HepG2 (cell line): ENCODE measurements around the gene FLVCR1. TPM values are rescaled to one million over a fixed set of nuclear protein-coding genes. Genes with fewer than 3 reads are reported as not detected.
A peak's percentile ranks its signal among the peaks of the same experiment; 100 is the strongest.

Experiments
- AGO1 ChIP-seq: fragments of 200-400 bp; formaldehyde crosslinking; IDR thresholded peaks from 2 replicates; pipeline ENCODE4 v1.6.1; 2017; ENCODE audit warnings: mild to moderate bottlenecking, low read depth, low read length, moderate library complexity; ENCODE audit not compliant: poor library complexity, severe bottlenecking
- ETV6 ChIP-seq: sonication (generic); formaldehyde crosslinking; conservative IDR thresholded peaks from 2 replicates; pipeline ENCODE4 v1.4.0; 2020; ENCODE audit warnings: missing genetic modification reagents
- GLI4 ChIP-seq: sonication (generic); formaldehyde crosslinking; IDR thresholded peaks from 2 replicates; pipeline ENCODE4 v1.5.1; 2020; ENCODE audit warnings: missing genetic modification reagents, mild to moderate bottlenecking, moderate library complexity, borderline replicate concordance
- JUN ChIP-seq: sonication (generic); formaldehyde crosslinking; IDR thresholded peaks from 2 replicates; pipeline ENCODE4 v1.4.0; 2020; ENCODE audit warnings: mild to moderate bottlenecking, missing genetic modification reagents
- KAT7 ChIP-seq: IDR thresholded peaks from 2 replicates; pipeline ENCODE4 v1.6.1; 2018; ENCODE audit warnings: borderline replicate concordance, missing compliant biosample characterization
- KMT2B ChIP-seq: IDR thresholded peaks from 2 replicates; pipeline ENCODE4 v1.6.1; 2016; ENCODE audit warnings: missing genetic modification reagents, missing compliant biosample characterization
- POLR2A ChIP-seq, 2 experiments: IDR thresholded peaks; 2 replicates each; pipeline ENCODE4 v1.6.1; 2011; ENCODE audit warnings: low read depth in 2 of 2, low read length in 2 of 2, mild to moderate bottlenecking in 1 of 2, moderate library complexity in 1 of 2; ENCODE audit not compliant: insufficient read depth in 1 of 2
- RFXANK ChIP-seq: IDR thresholded peaks from 2 replicates; pipeline ENCODE4 v1.6.1; 2016
- SKI ChIP-seq: fragments of 450-650 bp; IDR thresholded peaks from one replicate; pipeline ENCODE4 v1.6.1; 2018; ENCODE audit warnings: mild to moderate bottlenecking; ENCODE audit not compliant: partially characterized antibody
- SMARCC2 ChIP-seq: fragments of 450-650 bp; IDR thresholded peaks from 2 replicates; pipeline ENCODE4 v1.6.1; 2017; ENCODE audit warnings: antibody characterized with exemption, mild to moderate bottlenecking
- SP2 ChIP-seq: sonication (generic); formaldehyde crosslinking; IDR thresholded peaks from 2 replicates; pipeline ENCODE4 v1.5.1; 2020; ENCODE audit warnings: mild to moderate bottlenecking, missing genetic modification reagents
- SPEN ChIP-seq: sonication (generic); formaldehyde crosslinking; IDR thresholded peaks from 2 replicates; pipeline ENCODE4 v1.5.1; 2020; ENCODE audit warnings: low read depth, mild to moderate bottlenecking, missing genetic modification reagents
- STAG1 ChIP-seq: sonication (generic); formaldehyde crosslinking; IDR thresholded peaks from 2 replicates; pipeline ENCODE4 v1.4.0; 2020; ENCODE audit warnings: missing genetic modification reagents
- THYN1 ChIP-seq: sonication (generic); formaldehyde crosslinking; IDR thresholded peaks from 2 replicates; pipeline ENCODE4 v1.8.1; 2023; ENCODE audit warnings: low read depth, mild to moderate bottlenecking, moderate library complexity, missing genetic modification reagents, borderline replicate concordance
- ZFX ChIP-seq: sonication (generic); formaldehyde crosslinking; IDR thresholded peaks from 2 replicates; pipeline ENCODE4 v1.4.0; 2020; ENCODE audit warnings: mild to moderate bottlenecking, low read depth, missing genetic modification reagents, moderate library complexity
- ZNF547 ChIP-seq: sonication (generic); formaldehyde crosslinking; IDR thresholded peaks from 2 replicates; pipeline ENCODE4 v1.5.1; 2020; ENCODE audit warnings: mild to moderate bottlenecking, missing genetic modification reagents
- ZNF549 ChIP-seq: sonication (generic); formaldehyde crosslinking; IDR thresholded peaks from 2 replicates; pipeline ENCODE4 v1.5.0; 2020; ENCODE audit warnings: missing genetic modification reagents
- ZNF672 ChIP-seq: sonication (generic); formaldehyde crosslinking; IDR thresholded peaks from 2 replicates; pipeline ENCODE4 v1.8.1; 2022; ENCODE audit warnings: missing genetic modification reagents
- ZNF678 ChIP-seq: sonication (generic); formaldehyde crosslinking; IDR thresholded peaks from 2 replicates; pipeline ENCODE4 v1.4.0; 2020; ENCODE audit warnings: mild to moderate bottlenecking, missing genetic modification reagents
- ZNF746 ChIP-seq: sonication (generic); formaldehyde crosslinking; IDR thresholded peaks from 2 replicates; pipeline ENCODE4 v1.8.0; 2022; ENCODE audit warnings: mild to moderate bottlenecking, missing genetic modification reagents
- polyA plus RNA-seq, 8 experiments: library from polyadenylated mRNA; depleted of rRNA in 3 of 8; stranded (reverse) in 7 of 8; unstranded in 1 of 8; fragments of >200 nt; fragmentation: Illumina TruSeq in 4 of 8; extraction: Trizol in 4 of 8; gene quantifications; 2 replicates each; pipeline versions ENCODE4 v1.2.1 to v1.2.3, GENCODE V29; 2011 to 2016; ENCODE audit warnings: low read depth in 4 of 8, missing spikeins in 1 of 8, mixed read lengths in 1 of 8; ENCODE audit not compliant: insufficient read depth in 1 of 8
- total RNA-seq, 5 experiments: library from RNA; depleted of rRNA; stranded (reverse); fragments of >200 nt; fragmentation: Illumina TruSeq; extraction: Trizol; gene quantifications; 2 replicates each; pipeline ENCODE4 v1.2.3, GENCODE V29; 2016; ENCODE audit warnings: low read depth in 1 of 5
- TF ChIP-seq, protein P1 (sequence below): IDR thresholded peaks from 2 replicates; pipeline ENCODE4 v1.6.1; 2016; ENCODE audit warnings: low read depth
- TF ChIP-seq, protein P2 (sequence below): sonication (generic); formaldehyde crosslinking; IDR thresholded peaks from 2 replicates; pipeline ENCODE4 v1.8.1; 2023; ENCODE audit warnings: missing genetic modification reagents, inconsistent platforms, borderline replicate concordance

The FLVCR1 gene
- total and polyA plus RNA-seq, 2 of the 13 experiments (the other 11 are each of a cell fraction or from before 2014, with no cell fraction given): 14.8 to 39.8 TPM

DNA sequence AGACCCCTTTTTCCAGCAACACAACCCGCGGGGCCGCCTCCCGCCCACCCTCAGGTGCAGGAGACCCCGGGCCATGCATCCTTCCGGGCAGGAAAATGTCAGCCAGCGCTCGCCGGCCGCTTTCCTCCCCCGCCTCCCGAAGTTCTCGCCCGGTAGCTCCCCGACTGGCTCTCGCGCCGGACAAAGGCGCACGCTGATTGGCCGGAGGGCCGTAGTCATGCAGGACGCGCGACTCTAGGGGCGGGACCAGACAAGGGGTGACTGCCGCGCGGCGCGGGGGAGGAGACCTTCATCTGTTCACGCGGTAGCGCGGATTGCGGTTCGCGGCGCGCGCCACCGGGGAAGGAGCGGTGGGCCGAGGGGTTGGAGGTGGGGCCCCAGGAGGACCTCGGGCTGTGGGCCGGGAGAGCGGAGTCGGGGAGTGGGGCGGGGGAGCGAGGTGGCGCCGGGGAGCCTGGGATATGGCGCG lies at the start of gene FLVCR1 (continued):
- TF ChIP-seq, protein P1, sequence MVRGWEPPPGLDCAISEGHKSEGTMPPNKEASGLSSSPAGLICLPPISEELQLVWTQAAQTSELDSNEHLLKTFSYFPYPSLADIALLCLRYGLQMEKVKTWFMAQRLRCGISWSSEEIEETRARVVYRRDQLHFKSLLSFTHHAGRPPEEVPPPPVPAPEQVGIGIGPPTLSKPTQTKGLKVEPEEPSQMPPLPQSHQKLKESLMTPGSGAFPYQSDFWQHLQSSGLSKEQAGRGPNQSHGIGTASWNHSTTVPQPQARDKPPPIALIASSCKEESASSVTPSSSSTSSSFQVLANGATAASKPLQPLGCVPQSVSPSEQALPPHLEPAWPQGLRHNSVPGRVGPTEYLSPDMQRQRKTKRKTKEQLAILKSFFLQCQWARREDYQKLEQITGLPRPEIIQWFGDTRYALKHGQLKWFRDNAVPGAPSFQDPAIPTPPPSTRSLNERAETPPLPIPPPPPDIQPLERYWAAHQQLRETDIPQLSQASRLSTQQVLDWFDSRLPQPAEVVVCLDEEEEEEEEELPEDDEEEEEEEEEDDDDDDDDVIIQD (CRISPR knock-in tag): peak; percentile 51
- TF ChIP-seq, protein P2, sequence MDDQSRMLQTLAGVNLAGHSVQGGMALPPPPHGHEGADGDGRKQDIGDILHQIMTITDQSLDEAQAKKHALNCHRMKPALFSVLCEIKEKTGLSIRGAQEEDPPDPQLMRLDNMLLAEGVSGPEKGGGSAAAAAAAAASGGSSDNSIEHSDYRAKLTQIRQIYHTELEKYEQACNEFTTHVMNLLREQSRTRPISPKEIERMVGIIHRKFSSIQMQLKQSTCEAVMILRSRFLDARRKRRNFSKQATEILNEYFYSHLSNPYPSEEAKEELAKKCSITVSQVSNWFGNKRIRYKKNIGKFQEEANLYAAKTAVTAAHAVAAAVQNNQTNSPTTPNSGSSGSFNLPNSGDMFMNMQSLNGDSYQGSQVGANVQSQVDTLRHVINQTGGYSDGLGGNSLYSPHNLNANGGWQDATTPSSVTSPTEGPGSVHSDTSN (CRISPR knock-in tag): no peak
- TF ChIP-seq SPEN (CRISPR knock-in tag) (peak; percentile 82), SMARCC2 (no peak), POLR2A (IDR thresholded peaks at IDR 0.05; ENCODE audit: insufficient read depth in 1 of 2, low read depth in 2 of 2, low read length in 2 of 2) (peak; percentile 56 to 93), ZNF678 (peak; percentile 77; the same call in 1 of the 2 replicates), JUN (CRISPR knock-in tag) (no peak; the same call in 1 of the 2 replicates), ETV6 (CRISPR knock-in tag) (no peak), ZNF746 (CRISPR knock-in tag) (no peak), KAT7 (no peak; the same call in 1 of the 2 replicates), ZNF672 (CRISPR knock-in tag) (no peak), ZNF549 (CRISPR knock-in tag) (no peak), ZFX (CRISPR knock-in tag) (peak; percentile 72), AGO1 (no peak), SP2 (CRISPR knock-in tag) (peak; percentile 83), THYN1 (CRISPR knock-in tag) (0 out of 2 replicates have a peak, but pooled peaks have one; percentile 55), STAG1 (CRISPR knock-in tag) (no peak), GLI4 (no peak), ZNF547 (CRISPR knock-in tag) (peak; percentile 70; the same call in 1 of the 2 replicates), RFXANK (CRISPR knock-in tag) (no peak), SKI (peak; percentile 51), KMT2B (CRISPR knock-in tag) (peak; percentile 93)
- TF ChIP-seq, all 625 proteins: peak for 206
